WERI-Rb-1 (cell line): ENCODE data around the gene TRIM44.
"Not testable (repeated sequence)": the region's sequence is repeated elsewhere in the genome, so short reads cannot be mapped to it uniquely, and the experiment has no call there.

Experiments
- DNase-seq: peaks from one replicate; pipeline ENCODE4 v3.0.0-alpha.2; 2020
- H3K27ac ChIP-seq: fragments of 250-450 bp; sonication (Bioruptor Pico); 2 replicates; pipeline ENCODE4 v1.5.1; 2020; ENCODE audit warnings: mild to moderate bottlenecking, moderate library complexity
- H3K27me3 ChIP-seq: fragments of 250-450 bp; sonication (Bioruptor Pico); 2 replicates; pipeline ENCODE4 v1.5.1; 2021; ENCODE audit warnings: mild to moderate bottlenecking, low read depth, moderate library complexity; ENCODE audit not compliant: insufficient read depth, severe bottlenecking
- H3K36me3 ChIP-seq: fragments of 250-450 bp; sonication (Bioruptor Pico); 2 replicates; pipeline ENCODE4 v1.5.1; 2020; ENCODE audit warnings: mild to moderate bottlenecking, moderate library complexity
- H3K4me3 ChIP-seq: 2 replicates; pipeline ENCODE4 v1.5.1; 2011; ENCODE audit warnings: low read depth, mild to moderate bottlenecking, control low read depth, low read length
- H3K9me3 ChIP-seq: fragments of 250-450 bp; sonication (Bioruptor Pico); 2 replicates; pipeline ENCODE4 v1.5.1; 2021; ENCODE audit warnings: mild to moderate bottlenecking, moderate library complexity; ENCODE audit not compliant: severe bottlenecking
- CTCF ChIP-seq: IDR thresholded peaks from 2 replicates; pipeline ENCODE4 v1.5.1; 2011; ENCODE audit warnings: low read depth, mild to moderate bottlenecking, control low read depth, inconsistent platforms, low read length

TRIM44 gene

GRCh38 chr11:35650467-35650866 lies 12.1 kb upstream of the TRIM44 start:
- no peak overlapping the region for H3K4me3 ChIP-seq
- H3K9me3 ChIP-seq, result peaks cover 2% of the 10 kb centered on the region
- no peaks in the 10 kb centered on the region for H3K27me3 ChIP-seq
- H3K36me3 ChIP-seq, result no peaks in the 10 kb centered on the region
- TF ChIP-seq CTCF, result no peak
- DNase-seq, result no peak
- no peak overlapping the region for H3K27ac ChIP-seq

- no peak overlapping the region for H3K27ac ChIP-seq
- H3K36me3 ChIP-seq, result no peaks in the 10 kb centered on the region
- no peak for DNase-seq
- H3K9me3 ChIP-seq, result no peaks in the 10 kb centered on the region
- H3K4me3 ChIP-seq, result no peak overlapping the region
- no peaks in the 10 kb centered on the region for H3K27me3 ChIP-seq
- TF ChIP-seq CTCF, result no peak
Observed at GRCh38 chr11:35651263-35651662, 11.3 kb upstream of the TRIM44 start.

GRCh38 chr11:35652786-35653185 lies 9.8 kb upstream of the TRIM44 start:
- not testable (repeated sequence) for H3K27me3 ChIP-seq, H3K36me3 ChIP-seq, DNase-seq, H3K27ac ChIP-seq, H3K9me3 ChIP-seq, H3K4me3 ChIP-seq

- H3K9me3 ChIP-seq, result no peaks in the 10 kb centered on the region
- H3K27me3 ChIP-seq, result no peaks in the 10 kb centered on the region
- H3K36me3 ChIP-seq, result no peaks in the 10 kb centered on the region
- no peak for TF ChIP-seq CTCF
- no peak overlapping the region for H3K4me3 ChIP-seq
- no peak for DNase-seq
- H3K27ac ChIP-seq, result no peak overlapping the region
Observed at GRCh38 chr11:35654711-35655110, 7.9 kb upstream of the TRIM44 start.

- no peaks in the 10 kb centered on the region for H3K9me3 ChIP-seq
Observed at GRCh38 chr11:35655254-35655653, 7.3 kb upstream of the TRIM44 start.

GRCh38 chr11:35655856-35656255 lies 6.7 kb upstream of the TRIM44 start:
- Histone ChIP-seq H3K27me3 (no peaks in the 10 kb centered on the region), H3K4me3 (no peak overlapping the region), H3K27ac (no peak overlapping the region), H3K9me3 (no peaks in the 10 kb centered on the region), H3K36me3 (no peaks in the 10 kb centered on the region)
- DNase-seq, result no peak
- no peak for TF ChIP-seq CTCF

More at GRCh38 chr11:35655254-35655653, 7.3 kb upstream of the TRIM44 start:
- Histone ChIP-seq H3K4me3 (no peak overlapping the region), H3K36me3 (no peaks in the 10 kb centered on the region), H3K27me3 (no peaks in the 10 kb centered on the region), H3K27ac (no peak overlapping the region)
- DNase-seq, result no peak
- TF ChIP-seq CTCF, result no peak
